MM.1S (cell line): ENCODE results near the gene LRP6.

Experiments used
- EZH2 ChIP-seq: fragments of 300-600 bp; sonication (generic); optimal IDR thresholded peaks from 2 replicates; pipeline ENCODE3; 2017; ENCODE audit warnings: low read depth, mild to moderate bottlenecking, antibody characterized with exemption, low read length, mixed read lengths
- EZH2phosphoT487 ChIP-seq: fragments of 300-600 bp; sonication (generic); IDR thresholded peaks from 2 replicates; pipeline ENCODE4 v1.6.1; 2018; ENCODE audit warnings: antibody characterized with exemption, low read length
- TF ChIP-seq, protein P1 (sequence below): fragments of 300-600 bp; sonication (generic); IDR thresholded peaks from 2 replicates; pipeline ENCODE4 v1.5.1; 2016; ENCODE audit warnings: antibody characterized with exemption, low read length, mixed read lengths

DNA sequence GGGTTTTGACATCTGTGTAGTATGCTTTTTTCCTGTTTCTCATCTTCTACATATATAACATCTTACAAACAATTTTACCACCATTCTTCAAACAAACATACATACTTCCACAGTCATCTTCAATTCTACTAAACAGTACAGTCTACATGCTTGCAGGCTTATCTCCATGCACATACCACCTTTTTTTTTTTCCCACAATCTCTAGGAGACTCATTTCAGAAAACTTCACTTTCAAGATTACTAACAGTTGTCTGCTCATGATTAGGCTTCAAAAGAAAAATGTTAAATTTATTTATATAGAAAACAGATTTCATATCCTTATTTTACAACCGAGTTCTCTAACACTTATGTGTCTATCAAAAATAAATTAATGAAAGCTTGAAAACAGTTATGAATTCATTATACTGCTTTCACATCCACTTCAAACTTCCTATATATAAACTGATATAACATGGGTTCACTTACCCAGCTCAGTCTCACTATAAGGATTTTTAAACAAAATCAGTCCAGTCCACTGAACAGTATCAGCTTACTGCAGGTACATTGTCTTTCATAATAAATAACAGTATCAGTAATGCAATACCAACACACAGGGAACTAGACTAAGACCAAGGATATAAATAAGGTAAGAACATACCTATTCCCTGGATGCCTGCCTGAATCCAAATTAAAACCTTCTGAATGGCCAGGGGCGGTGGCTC, 42.5 kb downstream of the LRP6 start:
- TF ChIP-seq, protein P1, sequence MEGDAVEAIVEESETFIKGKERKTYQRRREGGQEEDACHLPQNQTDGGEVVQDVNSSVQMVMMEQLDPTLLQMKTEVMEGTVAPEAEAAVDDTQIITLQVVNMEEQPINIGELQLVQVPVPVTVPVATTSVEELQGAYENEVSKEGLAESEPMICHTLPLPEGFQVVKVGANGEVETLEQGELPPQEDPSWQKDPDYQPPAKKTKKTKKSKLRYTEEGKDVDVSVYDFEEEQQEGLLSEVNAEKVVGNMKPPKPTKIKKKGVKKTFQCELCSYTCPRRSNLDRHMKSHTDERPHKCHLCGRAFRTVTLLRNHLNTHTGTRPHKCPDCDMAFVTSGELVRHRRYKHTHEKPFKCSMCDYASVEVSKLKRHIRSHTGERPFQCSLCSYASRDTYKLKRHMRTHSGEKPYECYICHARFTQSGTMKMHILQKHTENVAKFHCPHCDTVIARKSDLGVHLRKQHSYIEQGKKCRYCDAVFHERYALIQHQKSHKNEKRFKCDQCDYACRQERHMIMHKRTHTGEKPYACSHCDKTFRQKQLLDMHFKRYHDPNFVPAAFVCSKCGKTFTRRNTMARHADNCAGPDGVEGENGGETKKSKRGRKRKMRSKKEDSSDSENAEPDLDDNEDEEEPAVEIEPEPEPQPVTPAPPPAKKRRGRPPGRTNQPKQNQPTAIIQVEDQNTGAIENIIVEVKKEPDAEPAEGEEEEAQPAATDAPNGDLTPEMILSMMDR, result no peak
- TF ChIP-seq EZH2, result no peak
- TF ChIP-seq EZH2phosphoT487, result no peak
